Left cardiac atrium (tissue), 4 donors: ENCODE data around the gene ZNF764. TPM values are rescaled to one million over a fixed set of nuclear protein-coding genes. Genes with fewer than 3 reads are reported as not detected.

Experiments
- ATAC-seq, 2 donors: fragments of 200-7000 bp; cut with Tn5 transposase; one replicate each; pipeline ENCODE4 v1.9.1; 2020; ENCODE audit warnings: mild to moderate bottlenecking in 2 of 2, moderate library complexity in 2 of 2
- DNase-seq: peaks from one replicate; pipeline ENCODE4 v3.0.0-alpha.2; 2020
- intact Hi-C, 2 donors: fragments of 100-400 bp; cut with DNase I; formaldehyde crosslinking; loops; one replicate each; pipeline versions ENCODE4 v1.14.1 to v1.15.1; 2022 to 2023
- total RNA-seq, 2 donors: library from RNA; stranded (reverse); fragmentation: NEBNext Ultra II Directional; extraction: Animal tissue kit (Norgen Biotek cat#: 25700); gene quantifications; one replicate each; pipeline ENCODE4 v1.2.1, GENCODE V29; 2021
- donor health status: DM: no; HTN: yes; CAD: no.
- donor health status: DM: no; HTN: yes; CAD: no; lungs with severe emphysema.
- donor health status: DM: yes; HTN: yes; CAD: no.
- donor health status: Dilated cardiomyopathy.

Gene ZNF764
- total RNA-seq, 2 donors from 2014 or later = 5.7 to 8.7 TPM

DNA sequence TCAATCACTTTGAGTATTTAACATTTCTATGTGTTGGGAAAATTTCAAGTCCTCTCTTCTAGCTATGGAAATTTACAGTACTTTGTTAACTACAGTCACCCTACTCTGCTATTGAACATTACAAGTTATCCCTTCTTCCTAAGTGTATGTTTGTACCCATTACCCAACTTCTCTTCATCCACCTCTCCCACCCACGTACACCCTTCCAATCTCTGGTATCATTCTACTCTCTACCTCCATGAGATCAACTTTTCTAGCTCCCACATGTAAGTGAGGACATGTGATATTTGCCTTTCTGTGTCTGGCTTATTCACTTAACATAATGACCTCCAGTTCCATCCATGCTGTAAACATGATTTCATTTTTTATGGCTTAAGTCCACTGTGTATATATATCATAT, 16.5 kb upstream of the ZNF764 start:
- no peak for ATAC-seq
- DNase-seq = no peak
- intact Hi-C loops = loop anchor here in 1 of 2 donors (5.0 kb wide), 1 partner anchor 47 kb away; the partner anchor contains the start of gene ZNF768

DNA sequence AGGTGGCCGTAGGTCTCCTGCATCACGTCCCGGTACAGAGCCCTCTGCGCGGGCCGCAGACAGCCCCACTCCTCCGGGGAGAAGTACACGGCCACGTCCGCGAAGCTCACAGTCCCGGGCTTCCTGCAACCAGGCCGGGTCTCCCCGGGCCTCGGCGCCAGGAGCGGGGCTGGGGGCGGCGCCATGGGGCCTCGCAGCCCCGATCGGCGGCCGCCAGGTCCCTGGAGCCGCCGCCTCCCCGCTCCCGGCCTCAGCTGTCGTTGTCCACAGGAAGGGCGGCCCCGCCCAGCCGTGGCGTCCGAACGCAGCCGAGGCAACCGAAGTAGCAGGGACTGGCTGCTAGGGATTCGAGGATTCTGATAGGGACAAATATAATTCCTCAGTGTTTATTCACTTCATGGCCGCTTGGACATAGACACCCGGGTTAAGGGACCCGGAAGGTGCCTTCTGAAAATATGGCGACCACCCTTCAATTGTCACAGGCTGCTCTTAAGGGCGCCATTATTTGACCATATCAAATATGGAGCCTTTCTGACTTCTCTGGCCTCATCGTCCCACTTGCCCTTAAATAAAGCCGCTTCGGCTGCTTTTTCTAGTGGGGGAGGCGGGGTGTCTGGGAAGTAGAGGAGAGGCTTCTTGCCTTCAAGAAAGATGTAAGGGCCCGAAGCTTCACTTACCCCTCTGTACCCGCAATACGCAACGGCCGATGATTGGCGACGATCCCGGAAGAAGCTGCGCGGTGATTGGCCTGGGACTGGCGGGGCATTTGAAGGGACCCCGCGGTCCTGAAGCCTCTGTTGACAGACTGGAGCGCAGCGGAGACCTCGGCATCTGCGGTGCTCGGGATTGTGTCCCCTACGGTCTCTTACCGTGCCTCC, 13.5 kb upstream of the ZNF764 start, which contains the start of gene ZNF688:
Gene ZNF688, minus strand, starts transcription at position 270 of the 878 bp plus-strand sequence. Its CDS starts 85 bp downstream, at position 185.
- ATAC-seq = peak; percentile 90 to 93
- peak; percentile 96 for DNase-seq
- intact Hi-C loops = loop anchor here in 1 of 2 donors (5.0 kb wide), 1 partner anchor 44 kb away; the partner anchor contains the start of gene ZNF768

DNA sequence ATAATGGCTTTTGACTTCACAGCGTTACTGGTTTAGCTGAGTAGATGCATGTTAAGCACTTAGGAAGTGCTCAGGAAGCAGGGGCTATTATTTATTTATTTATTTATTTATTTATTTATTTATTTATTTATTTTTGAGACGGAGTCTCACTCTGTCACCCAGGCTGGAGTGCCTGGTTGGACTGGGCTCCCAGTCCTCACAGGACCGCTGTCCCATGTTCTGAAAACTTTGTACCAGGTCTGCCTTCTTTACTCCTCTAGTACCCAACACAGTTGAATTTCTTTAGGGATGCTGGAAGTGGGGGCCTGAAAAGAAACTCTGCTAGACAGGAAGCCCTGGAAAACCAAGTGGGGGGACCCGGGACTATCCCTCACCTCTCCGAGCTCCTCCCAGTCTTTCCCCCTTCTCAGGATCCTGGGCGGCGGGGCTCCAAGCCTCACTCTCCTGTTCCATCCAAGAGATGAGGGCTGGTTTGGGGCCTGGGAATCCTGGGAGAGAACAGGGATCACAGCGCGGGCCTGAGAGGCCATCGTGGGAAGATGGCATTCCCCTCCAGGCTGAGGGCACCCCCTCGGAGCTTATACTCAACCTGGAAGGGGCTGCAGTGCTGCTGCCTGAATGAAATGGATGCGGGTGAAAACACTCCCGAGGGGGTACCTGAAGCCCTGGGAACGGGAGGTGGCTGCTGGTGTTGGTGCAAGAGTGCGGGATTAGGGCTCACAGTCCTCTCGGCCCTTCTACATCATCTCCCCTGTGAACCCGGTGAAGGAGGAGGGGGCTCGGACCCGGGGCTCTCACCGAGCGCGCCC, 12.7 kb upstream of the ZNF764 start:
- peak; percentile 36 for DNase-seq
- intact Hi-C loops = loop anchor here in 1 of 2 donors (5.0 kb wide), 1 partner anchor 44 kb away; the partner anchor contains the start of gene ZNF768
- ATAC-seq = peak; percentile 15 to 18

DNA sequence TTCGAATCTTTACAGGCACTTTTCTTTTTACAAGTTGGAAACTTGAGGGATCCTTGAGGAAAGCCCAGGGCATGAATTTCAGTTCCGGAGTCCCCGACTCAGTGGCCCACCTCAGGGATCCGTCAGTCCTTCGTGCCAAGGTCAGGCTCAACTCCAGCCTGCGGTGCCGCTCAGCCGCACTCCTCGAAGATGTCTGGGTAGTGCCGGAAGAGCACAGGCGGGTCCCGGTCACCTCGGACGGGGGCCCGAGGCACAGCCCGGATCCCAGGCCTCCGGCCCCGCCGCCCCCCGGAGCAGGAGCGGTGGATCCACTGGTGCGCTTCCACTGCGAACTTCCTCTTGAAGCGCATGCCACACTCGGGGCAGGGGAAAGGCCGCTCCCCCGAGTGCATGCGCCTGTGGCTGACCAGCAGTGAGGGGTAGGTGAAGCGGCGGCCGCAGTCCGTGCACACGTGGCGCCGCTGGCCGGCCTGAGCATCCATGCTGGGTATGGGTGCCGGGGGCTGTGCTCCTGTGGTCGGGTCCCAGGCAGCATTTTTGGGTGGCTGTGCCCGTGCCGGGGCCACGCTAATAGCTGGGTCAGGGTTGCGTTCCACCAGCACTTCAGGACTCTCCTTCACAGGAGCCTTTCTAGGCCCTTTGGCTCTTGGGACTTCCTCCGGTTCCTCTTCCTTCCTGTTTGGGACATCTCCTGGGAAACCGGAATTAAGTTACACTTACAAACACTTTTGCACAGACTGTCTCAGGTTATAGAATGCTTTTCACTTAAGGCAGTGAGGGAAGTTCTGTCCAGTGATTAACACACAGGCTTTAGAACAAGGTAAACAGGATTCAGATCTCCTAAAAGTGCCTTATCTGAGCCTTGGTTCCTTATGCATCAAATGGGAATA, 11.8 kb upstream of the ZNF764 start:
- intact Hi-C loops = loop anchor here in 1 of 2 donors (5.0 kb wide), 1 partner anchor 43 kb away; the partner anchor contains the start of gene ZNF768
- no peak for DNase-seq
- no peak for ATAC-seq

DNA sequence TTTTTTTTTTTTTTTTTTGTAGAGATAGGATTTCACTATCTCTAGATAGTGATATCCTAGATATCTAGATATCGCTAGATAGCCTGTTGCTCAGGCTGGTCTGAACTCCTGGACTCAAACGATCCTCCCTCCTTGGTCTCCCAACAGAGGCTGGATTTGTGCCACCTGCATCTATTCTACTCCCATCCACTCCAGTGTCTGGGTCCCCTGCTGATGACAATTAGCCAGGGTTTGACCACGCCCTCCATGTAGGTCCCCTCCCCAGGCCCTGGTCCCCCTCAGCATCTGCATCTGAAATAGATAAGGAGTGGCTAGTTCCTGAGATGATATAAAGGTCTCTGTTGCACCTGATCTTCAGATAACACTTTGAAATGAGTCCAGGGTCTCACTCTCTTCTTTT, 11.1 kb upstream of the ZNF764 start:
- intact Hi-C loops = no loop called here
- ATAC-seq = no peak
- no peak for DNase-seq

DNA sequence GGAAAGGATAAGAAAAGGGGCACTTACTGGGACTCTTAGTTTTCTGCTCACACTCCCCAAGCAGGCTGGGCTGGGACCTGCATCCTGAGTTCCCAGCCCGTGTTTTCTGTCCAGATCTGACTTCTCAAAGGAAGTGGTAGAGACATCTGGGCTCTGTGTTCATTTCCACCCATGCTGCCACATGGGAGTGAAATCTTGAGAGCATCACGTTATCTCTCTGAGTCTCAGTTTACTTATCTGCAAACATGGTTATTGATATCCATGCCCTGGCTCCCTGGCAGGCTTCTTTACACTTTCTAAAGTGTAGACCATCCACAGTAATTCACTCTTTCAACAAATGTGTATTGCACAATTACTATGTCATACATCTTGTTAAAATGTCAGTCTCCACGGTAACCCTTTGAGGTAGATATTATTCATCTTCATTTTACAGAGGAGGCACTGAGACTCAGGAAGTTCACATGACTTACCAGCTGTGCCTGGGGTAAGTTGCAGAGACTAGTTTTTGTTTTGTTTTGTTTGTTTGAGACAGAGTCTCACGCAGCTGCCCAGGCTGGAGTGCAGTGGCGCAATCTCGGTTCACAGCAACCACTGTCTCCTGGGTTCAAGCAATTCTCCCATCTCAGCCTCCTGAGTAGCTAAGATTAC, 9.9 kb upstream of the ZNF764 start:
- ATAC-seq (no peak), DNase-seq (no peak)
- intact Hi-C loops = no loop called here

DNA sequence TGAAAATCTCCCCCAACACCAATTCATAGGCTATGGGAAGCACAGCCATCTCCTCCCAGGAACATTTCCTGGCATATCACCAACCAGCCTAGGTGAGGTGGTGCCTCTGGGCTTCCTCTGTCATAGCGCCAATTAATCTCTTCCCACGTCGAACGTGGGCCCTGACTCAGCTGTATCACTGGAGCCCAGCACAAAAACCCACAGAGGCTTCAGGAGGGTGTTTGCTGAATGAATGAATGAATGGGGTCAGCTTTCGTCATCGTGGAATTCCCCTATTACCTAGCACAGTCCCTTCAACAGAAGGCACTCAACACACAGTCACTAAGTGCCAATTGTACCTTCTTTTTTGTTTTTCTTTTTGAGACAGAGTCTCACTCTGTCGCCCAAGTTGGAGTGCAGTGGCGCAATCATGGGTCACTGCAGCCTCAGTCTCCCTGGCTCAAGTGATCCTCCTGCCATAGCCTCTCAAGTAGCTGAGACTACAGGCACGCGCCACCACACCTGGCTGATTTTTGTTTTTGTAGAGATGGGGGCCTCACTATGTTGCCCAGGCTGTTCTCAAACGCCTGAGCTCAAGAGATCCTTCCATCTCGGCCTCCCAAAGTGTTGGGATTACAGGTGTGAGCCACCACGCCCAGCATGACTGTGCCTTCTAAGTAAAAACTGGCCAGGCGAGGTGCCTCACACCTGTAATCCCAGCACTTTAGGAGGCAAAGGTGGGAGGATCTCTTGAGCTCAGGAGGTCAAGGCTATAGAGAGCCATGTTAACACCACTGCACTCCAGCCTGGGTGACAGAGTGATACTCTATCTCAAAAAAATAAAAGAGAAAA, 9.2 kb upstream of the ZNF764 start:
- no peak for DNase-seq
- no peak for ATAC-seq
- intact Hi-C loops = no loop called here

DNA sequence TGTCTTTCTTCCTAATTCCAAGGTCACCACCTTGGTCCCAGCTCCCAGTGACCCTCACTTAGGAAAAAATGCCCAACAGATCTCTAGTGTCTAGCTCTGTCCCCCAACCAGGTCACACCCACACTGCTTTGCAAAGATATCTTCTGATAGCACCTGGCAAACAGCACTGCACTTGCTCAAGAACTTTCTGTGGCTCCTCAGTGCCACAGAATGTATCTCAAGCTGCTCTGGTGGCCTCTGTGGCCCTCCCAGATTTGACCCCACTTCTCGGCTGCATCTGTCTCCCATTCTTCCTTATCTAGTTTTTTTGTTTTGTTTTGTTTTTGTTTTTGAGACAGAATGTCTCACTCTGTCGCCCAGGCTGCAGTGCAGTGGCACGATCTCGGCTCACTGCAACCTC, 8.4 kb upstream of the ZNF764 start:
- DNase-seq = no peak
- intact Hi-C loops = no loop called here
- ATAC-seq = no peak

DNA sequence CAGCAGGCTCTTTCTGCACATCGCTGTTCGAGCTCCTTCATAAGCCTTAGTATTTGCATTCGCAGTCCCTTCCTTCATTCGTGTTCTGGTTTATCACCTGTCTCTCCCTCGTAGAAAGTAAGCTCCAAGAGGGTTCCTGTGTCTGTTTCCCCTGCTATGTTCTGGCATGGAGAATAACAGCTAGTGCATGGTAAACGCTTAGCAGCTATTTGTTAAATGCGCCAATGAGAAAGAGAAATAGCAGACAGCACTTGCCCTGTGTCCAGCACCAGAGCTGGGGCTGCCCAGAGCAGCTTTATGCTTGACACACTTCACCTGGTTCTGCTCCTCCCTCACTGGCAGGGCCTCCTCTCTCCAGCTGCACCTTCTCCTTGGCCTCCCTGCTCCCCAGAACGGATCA, 7.8 kb upstream of the ZNF764 start:
- DNase-seq (no peak), ATAC-seq (no peak)
- intact Hi-C loops = no loop called here

DNA sequence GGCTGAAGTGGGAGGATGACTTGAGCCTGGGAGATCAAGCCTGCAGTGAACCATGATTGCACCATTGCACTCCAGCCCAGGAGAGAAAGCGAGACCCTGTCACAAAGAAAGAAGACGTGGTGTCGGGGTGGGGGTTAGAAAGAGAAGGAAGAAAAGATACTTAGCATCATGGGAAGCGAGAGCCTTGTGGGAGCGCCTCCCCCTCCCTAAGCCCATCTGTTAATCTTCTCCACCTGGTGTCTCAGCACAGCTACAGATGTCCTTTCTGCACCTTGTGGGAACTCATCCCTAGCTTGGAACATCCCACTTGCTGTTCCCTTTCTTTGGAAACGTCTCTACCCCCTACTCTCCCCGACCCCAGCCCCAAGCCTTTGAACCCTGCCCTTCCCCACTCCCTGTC, 7.4 kb upstream of the ZNF764 start:
- no peak for DNase-seq
- intact Hi-C loops = no loop called here
- ATAC-seq = no peak

DNA sequence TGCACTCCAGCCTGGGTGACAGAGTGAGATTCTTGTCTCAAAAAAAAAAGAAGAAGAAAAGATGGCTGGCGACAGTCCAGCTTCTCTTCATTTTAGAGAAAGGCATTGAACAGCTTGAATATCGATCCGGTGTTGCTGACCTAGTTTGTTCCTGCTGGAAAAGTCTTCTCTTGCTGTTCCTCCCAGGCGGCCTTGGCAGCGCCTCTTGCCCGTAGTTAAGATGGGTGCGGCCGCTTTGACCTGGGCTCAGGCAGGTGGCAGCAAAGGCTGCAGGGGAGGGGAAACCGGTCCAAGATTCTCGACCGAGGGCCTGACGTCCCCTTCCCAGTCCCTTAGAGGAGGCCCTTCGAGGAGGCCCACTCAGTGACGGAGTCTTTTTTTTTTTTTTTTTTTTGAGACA, 3.8 kb upstream of the ZNF764 start:
- intact Hi-C loops = no loop called here
- ATAC-seq (no peak), DNase-seq (no peak)

DNA sequence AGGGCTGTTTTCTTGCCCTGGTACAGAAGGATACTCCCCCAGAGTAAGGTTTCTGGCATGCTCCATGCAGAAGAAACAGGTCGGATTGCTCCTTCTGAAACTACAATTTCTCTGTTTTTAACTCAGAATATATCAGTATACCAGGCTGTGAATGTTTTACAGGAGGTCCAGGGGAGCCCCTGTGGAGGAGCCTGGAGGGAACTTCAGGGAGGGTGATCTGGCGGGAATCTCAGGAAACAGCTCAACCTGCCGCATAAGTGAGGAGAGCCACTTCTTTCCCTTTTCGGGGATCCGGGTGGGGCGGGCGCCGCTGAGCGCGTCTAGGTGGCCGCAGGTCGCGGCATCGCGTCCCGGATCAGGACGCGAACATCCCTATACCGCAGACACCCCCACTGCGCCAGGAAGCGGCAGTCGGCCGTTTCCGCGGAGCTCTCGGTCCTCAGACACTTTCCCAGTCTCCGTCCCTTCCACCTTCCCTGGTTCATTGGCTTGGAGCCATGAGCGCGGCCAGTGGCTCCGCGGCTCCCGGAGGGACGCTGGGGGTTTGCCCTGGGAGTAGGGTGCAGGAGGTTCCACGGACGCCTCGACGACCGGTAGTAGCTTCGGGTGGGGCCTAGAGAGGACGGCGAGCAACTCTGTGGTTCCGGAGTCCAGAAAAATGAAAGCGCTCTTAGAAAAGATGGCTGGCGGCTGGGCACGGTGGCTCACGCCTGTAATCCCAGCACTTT, 3.1 kb upstream of the ZNF764 start:
- DNase-seq (peak; percentile 55), ATAC-seq (no peak)
- intact Hi-C loops = no loop called here

DNA sequence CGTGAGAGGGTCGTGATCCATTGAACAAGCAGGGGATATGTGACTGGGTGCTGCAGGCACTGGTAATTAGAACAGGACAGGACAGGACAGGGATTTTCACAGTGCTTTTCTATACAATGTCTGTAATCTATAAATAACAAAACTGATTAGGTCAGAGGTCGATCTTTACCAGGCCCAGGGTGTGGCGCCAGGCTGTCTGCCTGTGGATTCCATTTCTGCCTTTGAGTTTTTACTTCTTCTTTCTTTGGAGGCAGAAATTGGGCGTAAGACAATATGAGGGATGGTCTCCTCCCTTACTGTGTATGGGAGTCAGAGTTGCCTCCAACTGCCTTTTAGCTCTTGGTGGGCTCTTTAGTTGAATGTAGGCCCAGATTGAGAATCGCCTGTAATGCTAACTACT, 1.5 kb upstream of the ZNF764 start:
- ATAC-seq = no peak
- no peak for DNase-seq
- intact Hi-C loops = loop anchor here in 1 of 2 donors (2.0 kb wide), 1 partner anchor 25 kb away; the partner anchor contains the start of gene ZNF747

DNA sequence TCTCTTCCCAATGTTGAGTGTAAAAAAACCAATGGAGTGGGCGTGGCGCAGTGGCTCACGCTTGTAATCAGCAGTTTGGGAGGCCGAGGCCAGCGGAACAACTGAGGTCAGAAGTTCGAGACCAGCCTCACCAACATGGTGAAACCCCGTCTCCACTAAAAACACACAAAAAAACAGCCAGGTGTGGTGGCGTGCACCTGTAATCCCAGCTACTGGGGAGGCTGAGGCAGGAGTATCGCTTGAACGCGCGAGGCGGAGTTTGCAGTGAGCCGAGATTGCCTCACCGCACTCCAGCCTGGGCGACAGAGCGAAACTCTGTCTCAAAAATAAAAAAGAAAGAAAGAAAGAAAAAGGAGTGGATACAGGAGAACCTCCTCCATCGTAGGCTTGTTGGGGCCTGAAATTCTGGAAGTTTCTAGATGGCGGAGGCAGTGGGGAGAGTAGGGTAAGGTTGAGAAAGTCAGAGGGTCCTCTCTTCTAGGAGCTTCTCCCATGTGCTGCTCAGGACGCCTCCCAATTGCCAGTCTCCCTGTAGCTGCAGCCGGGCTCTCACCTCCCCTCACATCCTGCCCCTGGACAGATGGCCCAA, 709 bp upstream of the ZNF764 start:
- no peak for ATAC-seq
- intact Hi-C loops = loop anchor here in 1 of 2 donors (1.0 to 2.0 kb wide), 2 partner anchors 24 to 26 kb away; partner anchors contain the start of genes ZNF747 and ZNF785
- DNase-seq = no peak

DNA sequence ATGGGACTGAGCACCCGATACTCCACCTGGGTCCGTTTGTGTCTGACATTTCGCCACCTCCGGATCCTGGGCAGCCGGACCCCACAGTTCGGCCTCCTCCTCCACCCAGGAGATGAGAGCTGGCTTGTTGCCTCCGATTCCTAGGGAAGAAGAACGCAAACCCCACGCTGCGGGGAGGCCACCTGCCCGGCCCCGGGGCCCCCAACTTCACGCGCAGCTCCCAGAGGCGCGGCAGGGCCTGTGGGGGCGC, 542 bp downstream of the ZNF764 start:
- peak in 1 of 2 donors; percentile 1 for ATAC-seq
- no peak for DNase-seq
- intact Hi-C loops = no loop called here

DNA sequence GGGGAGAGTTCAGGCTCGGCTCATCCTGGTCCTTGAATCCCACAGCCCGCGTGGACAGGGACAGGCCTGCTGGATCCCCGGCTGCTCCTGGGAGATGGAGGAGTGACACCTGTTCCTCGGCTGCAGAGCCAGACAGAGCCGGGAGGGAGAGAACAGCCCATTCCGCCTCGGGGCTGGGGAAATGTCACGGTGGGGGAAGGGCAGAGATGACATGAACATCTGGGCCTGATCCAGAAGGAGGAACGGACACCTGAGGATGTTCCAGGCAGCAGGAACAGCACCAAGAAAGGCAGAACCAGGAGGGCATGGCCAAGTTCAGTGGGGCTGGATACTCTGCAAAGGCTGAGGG, 2.1 kb downstream of the ZNF764 start:
- ATAC-seq (no peak), DNase-seq (no peak)
- intact Hi-C loops = no loop called here
